Naive thymus-derived CD8-positive, alpha-beta T cell (primary cell): ENCODE data around the gene PEX5L. TPM values are rescaled to one million over a fixed set of nuclear protein-coding genes. Genes with fewer than 3 reads are reported as not detected.

Experiments used
- ATAC-seq, 2 donors: fragments of 150-1000 bp; cut with Tn5 transposase in 1 of 2; sonication (Bioruptor Pico), chemical (Tn5 transposase) in 1 of 2; 1 replicate in 1 of 2; 2 replicates in 1 of 2; pipeline ENCODE4 v1.10.0; 2021; ENCODE audit warnings: mild to moderate bottlenecking in 2 of 2, moderate library complexity in 2 of 2
- POLR2A ChIA-PET: fragments of 350-600 bp; sonication (Branson Sonifier 250); formaldehyde crosslinking; loops from one replicate; lab custom pipeline; 2021; ENCODE audit warnings: antibody characterized with exemption; lab: Charles Lee
- DNase-seq, 10 donors: peaks; one replicate each; pipeline versions ENCODE4 v3.0.0 to v3.0.0-alpha.2; 2020 to 2022
- H3K27ac Mint-ChIP-seq, 10 donors: one replicate each; pipeline ENCODE4 v1.8.0; 2020 to 2022; ENCODE audit warnings: mild to moderate bottlenecking in 10 of 10, mixed read lengths in 10 of 10, moderate library complexity in 4 of 10, inconsistent platforms in 1 of 10
- H3K27me3 Mint-ChIP-seq, 5 donors: one replicate each; pipeline ENCODE4 v1.8.0; 2021 to 2022; ENCODE audit warnings: mixed read lengths in 5 of 5
- H3K36me3 Mint-ChIP-seq, 3 donors: one replicate each; pipeline ENCODE4 v1.8.0; 2020 to 2022; ENCODE audit warnings: mixed read lengths in 3 of 3, mild to moderate bottlenecking in 2 of 3, inconsistent platforms in 1 of 3
- H3K4me1 Mint-ChIP-seq, 4 donors: one replicate each; pipeline ENCODE4 v1.8.0; 2021 to 2022; ENCODE audit warnings: mixed read lengths in 4 of 4
- H3K4me3 Mint-ChIP-seq, 10 donors: one replicate each; pipeline ENCODE4 v1.8.0; 2020 to 2022; ENCODE audit warnings: mild to moderate bottlenecking in 10 of 10, mixed read lengths in 10 of 10, moderate library complexity in 6 of 10, inconsistent platforms in 1 of 10
- H3K9me3 Mint-ChIP-seq, 9 donors: one replicate each; pipeline ENCODE4 v1.8.0; 2020 to 2022; ENCODE audit warnings: mixed read lengths in 9 of 9, mild to moderate bottlenecking in 3 of 9, inconsistent platforms in 1 of 9, moderate library complexity in 1 of 9
- polyA plus RNA-seq, 3 donors: library from polyadenylated mRNA; unstranded; fragments of 300-500 nt; fragmentation: Illumina TruSeq; gene quantifications; one replicate each; pipeline ENCODE4 v1.2.3, GENCODE V29; 2021
- total RNA-seq, 8 experiments: library from RNA in 2 of 8; stranded (reverse) in 2 of 8; gene quantifications; one replicate each; pipeline ENCODE4 v1.2.3 and lab custom pipeline; 2021 to 2026

PEX5L gene, protein sequence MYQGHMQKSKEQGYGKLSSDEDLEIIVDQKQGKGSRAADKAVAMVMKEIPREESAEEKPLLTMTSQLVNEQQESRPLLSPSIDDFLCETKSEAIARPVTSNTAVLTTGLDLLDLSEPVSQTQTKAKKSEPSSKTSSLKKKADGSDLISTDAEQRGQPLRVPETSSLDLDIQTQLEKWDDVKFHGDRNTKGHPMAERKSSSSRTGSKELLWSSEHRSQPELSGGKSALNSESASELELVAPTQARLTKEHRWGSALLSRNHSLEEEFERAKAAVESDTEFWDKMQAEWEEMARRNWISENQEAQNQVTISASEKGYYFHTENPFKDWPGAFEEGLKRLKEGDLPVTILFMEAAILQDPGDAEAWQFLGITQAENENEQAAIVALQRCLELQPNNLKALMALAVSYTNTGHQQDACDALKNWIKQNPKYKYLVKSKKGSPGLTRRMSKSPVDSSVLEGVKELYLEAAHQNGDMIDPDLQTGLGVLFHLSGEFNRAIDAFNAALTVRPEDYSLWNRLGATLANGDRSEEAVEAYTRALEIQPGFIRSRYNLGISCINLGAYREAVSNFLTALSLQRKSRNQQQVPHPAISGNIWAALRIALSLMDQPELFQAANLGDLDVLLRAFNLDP
- total RNA-seq (not detected), polyA plus RNA-seq (under 1 TPM in 2 of 3 donors, not detected in 1; 0.03 to 0.26 TPM), total RNA-seq (lab: John Stamatoyannopoulos, UW) (0 to 0.06 (median 0) reads per million in 6 experiments)

DNA sequence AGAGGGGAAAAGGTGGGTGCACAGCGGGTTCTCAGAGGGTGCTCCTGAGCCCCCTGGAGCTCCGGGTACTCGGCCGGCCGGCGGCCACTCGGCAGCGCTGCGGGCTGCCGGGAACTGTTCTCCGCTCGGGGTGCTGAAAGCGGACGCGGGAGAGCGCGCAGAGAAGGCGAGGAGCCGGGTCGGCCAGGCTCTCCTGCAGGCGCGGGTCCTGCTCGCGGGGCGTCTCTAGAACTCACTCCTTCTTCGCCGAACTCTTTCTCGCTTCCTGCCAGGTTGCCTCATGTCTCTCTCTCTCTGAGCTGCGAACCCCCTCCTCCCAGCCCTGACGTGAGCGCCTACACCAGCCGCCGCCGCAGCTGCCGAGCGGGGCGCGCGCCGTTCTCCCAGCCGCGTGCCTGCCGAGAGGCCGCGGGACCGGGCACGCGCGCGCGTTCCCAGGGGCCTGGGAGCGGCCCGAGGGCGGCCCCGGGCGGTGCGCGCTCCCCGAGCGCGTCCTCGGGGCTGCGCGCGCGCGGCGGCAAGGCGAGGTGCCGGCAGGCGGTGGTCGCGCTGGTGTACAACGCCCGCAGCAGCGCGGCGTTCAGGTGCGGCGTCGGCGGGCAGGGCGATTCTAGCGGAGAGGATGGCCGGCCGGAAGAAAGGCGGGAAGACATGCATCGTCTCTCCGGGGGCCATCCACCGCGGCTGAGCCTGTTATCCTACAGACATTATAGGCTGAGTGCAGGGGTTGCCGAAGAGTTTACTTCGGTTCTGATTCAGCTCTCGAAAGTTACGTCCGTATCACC is at the start of gene PEX5L:
Gene PEX5L, minus strand, starts transcription at position 267 of the 785 bp plus-strand sequence. CDS start 338 bp downstream, outside the sequence.
- DNase-seq (peak in 6 of 10 donors; percentile 0 to 23 (median 12)), ATAC-seq (peak; percentile 20 to 49)
- Mint-ChIP-seq H3K36me3 (peaks cover 0 to 4% (median 0%) of the 10 kb centered on the region in 3 donors), H3K4me1 (peaks cover 6 to 19% (median 12%) of the 10 kb centered on the region in 4 donors), H3K9me3 (peaks cover 0 to 9% (median 0%) of the 10 kb centered on the region in 9 donors), H3K27ac (no peak within 1 kb of the TSS), H3K4me3 (peak within 1 kb of the TSS; percentile 4 to 83 (median 72)), H3K27me3 (peaks cover 45 to 87% (median 46%) of the 10 kb centered on the region in 5 donors)
- POLR2A ChIA-PET = no interaction called here

DNA sequence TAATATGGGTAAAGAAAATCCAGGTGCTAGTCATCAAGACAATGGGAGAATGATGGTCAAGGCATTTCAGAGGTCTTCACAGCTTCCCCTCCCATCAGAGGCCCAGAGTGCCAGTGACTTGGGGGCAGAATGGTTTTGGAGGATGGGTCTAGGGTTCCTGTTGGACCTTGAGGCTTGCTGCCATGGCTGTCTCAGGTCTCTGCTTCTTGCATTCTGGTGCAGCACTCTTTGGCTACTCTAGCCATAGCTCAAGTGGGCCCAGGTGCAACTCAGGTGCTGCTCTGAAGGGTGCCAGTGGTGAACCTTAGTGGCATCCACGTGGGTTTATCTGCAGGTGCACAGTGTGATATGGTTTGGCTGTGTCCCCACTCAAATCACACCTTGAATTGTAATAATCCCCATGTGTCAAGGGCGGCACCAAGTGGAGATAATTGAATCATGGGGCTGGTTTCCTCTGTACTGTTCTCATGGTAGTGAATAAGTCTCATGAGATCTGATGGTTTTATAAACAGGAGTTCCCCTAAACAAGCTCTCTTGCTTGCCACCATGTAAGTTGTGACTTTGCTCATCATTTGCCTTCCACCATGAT is 48.5 kb upstream of the PEX5L start:
- H3K9me3 Mint-ChIP-seq = peaks cover 0 to 12% (median 2%) of the 10 kb centered on the region in 9 donors
- ATAC-seq = no peak
- H3K4me3 Mint-ChIP-seq = no peak overlapping the region
- H3K27ac Mint-ChIP-seq = no peak overlapping the region
- H3K36me3 Mint-ChIP-seq = no peaks in the 10 kb centered on the region
- no peaks in the 10 kb centered on the region for H3K4me1 Mint-ChIP-seq
- POLR2A ChIA-PET = no interaction called here
- H3K27me3 Mint-ChIP-seq = no peaks in the 10 kb centered on the region
- no peak for DNase-seq

DNA sequence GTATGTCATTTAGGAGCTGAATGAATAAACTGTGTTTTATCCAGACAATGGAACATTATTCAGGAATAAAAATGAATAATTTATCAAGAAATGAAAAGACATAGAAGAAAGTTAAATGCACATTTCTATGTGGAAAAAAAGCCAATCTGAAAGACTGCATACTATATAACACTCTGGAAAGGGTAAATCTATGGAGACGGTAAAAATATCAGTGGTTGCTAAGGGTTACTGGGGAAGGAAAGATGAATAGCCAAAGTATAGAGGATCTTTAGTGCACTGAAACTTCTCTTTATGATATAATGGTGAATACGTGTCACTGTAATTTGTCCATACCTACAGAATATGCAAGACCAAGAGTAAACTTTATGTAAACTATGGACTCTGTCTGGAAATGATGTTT is 46.0 kb upstream of the PEX5L start:
- no peak overlapping the region for H3K27ac Mint-ChIP-seq
- no peaks in the 10 kb centered on the region for H3K27me3 Mint-ChIP-seq
- DNase-seq = no peak
- H3K4me3 Mint-ChIP-seq = no peak overlapping the region
- peaks cover 0 to 3% (median 2%) of the 10 kb centered on the region in 9 donors for H3K9me3 Mint-ChIP-seq
- POLR2A ChIA-PET = no interaction called here
- no peak for ATAC-seq
- no peaks in the 10 kb centered on the region for H3K36me3 Mint-ChIP-seq
- no peaks in the 10 kb centered on the region for H3K4me1 Mint-ChIP-seq

DNA sequence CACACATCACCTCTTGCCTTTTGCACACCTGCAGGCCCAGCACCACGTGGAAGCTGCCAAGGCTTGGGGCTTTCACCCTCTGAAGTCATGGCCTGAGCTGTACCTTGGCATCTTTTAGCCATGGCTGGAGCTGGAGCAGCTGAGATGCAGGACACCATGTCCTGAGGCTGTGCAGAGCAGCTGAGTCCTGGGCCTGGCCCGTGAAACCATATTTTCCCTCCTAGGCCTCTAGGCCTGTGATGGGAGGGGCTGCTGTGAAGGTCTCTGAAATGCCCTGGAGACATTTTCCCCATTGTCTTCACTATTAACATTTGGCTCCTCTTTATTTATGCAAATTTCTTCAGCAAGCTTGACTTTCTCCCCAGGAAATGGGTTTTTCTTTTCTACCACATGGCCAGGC is 41.9 kb upstream of the PEX5L start:
- Mint-ChIP-seq H3K27me3 (peaks cover 0 to 14% (median 3%) of the 10 kb centered on the region in 5 donors), H3K4me1 (no peaks in the 10 kb centered on the region), H3K36me3 (no peaks in the 10 kb centered on the region), H3K4me3 (no peak overlapping the region), H3K9me3 (peaks cover 0 to 7% (median 0%) of the 10 kb centered on the region in 9 donors), H3K27ac (no peak overlapping the region)
- no peak for DNase-seq
- ATAC-seq = no peak
- POLR2A ChIA-PET = no interaction called here

DNA sequence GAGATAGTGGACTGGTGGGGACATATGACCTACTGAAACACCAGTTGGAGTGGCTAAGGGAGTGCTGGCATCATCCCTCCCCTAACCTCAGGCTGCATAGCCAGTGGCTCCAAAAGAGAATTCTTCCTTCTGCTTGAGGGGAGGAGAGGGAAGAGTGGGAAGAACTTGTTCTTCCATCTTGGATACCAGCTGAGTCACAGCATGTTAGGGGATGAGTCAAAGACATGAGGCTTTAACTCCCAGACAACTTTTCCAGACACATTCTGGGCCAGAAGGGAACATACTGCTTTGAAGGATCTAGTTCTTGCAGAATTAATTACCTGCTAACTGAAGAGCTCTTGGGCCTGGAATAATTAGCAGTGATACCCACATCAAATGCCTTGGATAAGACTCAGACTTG is 36.8 kb upstream of the PEX5L start:
- H3K4me3 Mint-ChIP-seq = no peak overlapping the region
- H3K4me1 Mint-ChIP-seq = peaks cover 0 to 1% (median 0%) of the 10 kb centered on the region in 4 donors
- DNase-seq (no peak), ATAC-seq (no peak)
- POLR2A ChIA-PET = no interaction called here
- peaks cover 0 to 14% (median 3%) of the 10 kb centered on the region in 5 donors for H3K27me3 Mint-ChIP-seq
- no peak overlapping the region for H3K27ac Mint-ChIP-seq
- no peaks in the 10 kb centered on the region for H3K36me3 Mint-ChIP-seq
- H3K9me3 Mint-ChIP-seq = peaks cover 0 to 7% (median 0%) of the 10 kb centered on the region in 9 donors

DNA sequence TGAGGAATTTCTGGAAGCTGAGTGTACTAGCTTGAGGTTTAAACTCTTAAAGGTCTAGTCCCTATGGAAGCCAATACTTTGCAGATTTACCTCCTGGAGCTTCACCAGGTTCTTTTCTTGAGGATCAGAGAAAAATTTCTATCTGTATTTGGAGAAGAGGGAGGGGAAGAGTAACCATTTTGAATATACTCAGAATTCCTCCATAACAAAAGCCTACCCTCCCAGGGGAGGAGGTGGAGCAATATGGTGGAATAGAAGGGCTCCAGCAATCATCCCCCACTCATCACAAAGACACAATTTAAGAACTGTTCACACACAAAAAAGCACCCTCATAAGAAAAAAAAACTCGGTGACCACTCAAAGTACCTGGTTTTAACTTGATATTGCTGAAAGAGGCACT is 36.0 kb upstream of the PEX5L start:
- Mint-ChIP-seq H3K4me3 (no peak overlapping the region), H3K36me3 (no peaks in the 10 kb centered on the region), H3K27me3 (peaks cover 0 to 18% (median 3%) of the 10 kb centered on the region in 5 donors), H3K9me3 (peaks cover 0 to 5% (median 0%) of the 10 kb centered on the region in 9 donors), H3K27ac (no peak overlapping the region), H3K4me1 (peaks cover 0 to 1% (median 0%) of the 10 kb centered on the region in 4 donors)
- ATAC-seq (no peak), DNase-seq (no peak)
- POLR2A ChIA-PET = no interaction called here

DNA sequence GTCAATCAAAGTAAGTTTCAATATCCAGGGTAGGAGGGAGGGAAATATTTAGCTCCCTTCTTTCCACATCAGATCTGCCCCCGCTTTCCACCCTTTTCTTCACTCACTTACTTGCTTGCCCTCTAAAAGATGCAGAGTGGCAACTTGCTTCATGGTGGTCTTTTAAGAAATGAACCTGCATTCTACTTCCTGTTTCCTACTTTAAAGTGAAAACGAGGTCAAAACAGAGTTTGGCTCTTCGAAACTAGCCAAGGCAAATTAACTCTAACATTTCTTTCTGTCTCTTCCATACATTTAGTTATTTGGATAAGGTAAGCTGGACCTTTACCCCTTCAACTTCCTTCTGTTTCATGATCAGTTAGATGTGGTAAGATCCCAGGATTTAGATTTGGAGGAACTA is 34.2 kb upstream of the PEX5L start:
- H3K9me3 Mint-ChIP-seq = peaks cover 0 to 2% (median 0%) of the 10 kb centered on the region in 9 donors
- no peaks in the 10 kb centered on the region for H3K36me3 Mint-ChIP-seq
- ATAC-seq = no peak
- POLR2A ChIA-PET = no interaction called here
- no peak overlapping the region for H3K27ac Mint-ChIP-seq
- DNase-seq = no peak
- H3K4me3 Mint-ChIP-seq = no peak overlapping the region
- peaks cover 0 to 1% (median 0%) of the 10 kb centered on the region in 4 donors for H3K4me1 Mint-ChIP-seq
- H3K27me3 Mint-ChIP-seq = peaks cover 0 to 14% (median 3%) of the 10 kb centered on the region in 5 donors

DNA sequence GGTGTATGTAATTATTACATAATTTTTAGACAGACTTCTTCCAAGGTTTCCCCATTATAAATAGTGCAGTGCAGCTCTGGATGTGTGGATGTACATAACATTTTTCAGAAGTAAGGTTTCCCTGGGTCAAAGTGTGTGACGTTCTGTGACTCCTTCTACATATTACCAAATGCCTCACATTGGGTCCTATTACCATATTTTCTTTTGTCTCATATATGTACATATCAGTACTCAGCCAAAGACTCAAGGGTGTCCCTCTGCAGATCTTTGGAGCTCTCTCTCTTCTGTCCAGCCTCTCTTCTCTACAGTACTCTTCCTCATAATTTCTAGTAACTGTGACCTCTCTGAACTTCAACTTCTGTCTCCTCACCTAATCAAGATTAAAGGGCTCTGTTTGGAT is 31.3 kb upstream of the PEX5L start:
- H3K27me3 Mint-ChIP-seq = peaks cover 0 to 14% (median 0%) of the 10 kb centered on the region in 5 donors
- no peak overlapping the region for H3K4me3 Mint-ChIP-seq
- peaks cover 0 to 1% (median 0%) of the 10 kb centered on the region in 4 donors for H3K4me1 Mint-ChIP-seq
- POLR2A ChIA-PET = no interaction called here
- DNase-seq (no peak), ATAC-seq (no peak)
- H3K36me3 Mint-ChIP-seq = no peaks in the 10 kb centered on the region
- H3K9me3 Mint-ChIP-seq = peaks cover 0 to 2% (median 0%) of the 10 kb centered on the region in 9 donors
- H3K27ac Mint-ChIP-seq = no peak overlapping the region

DNA sequence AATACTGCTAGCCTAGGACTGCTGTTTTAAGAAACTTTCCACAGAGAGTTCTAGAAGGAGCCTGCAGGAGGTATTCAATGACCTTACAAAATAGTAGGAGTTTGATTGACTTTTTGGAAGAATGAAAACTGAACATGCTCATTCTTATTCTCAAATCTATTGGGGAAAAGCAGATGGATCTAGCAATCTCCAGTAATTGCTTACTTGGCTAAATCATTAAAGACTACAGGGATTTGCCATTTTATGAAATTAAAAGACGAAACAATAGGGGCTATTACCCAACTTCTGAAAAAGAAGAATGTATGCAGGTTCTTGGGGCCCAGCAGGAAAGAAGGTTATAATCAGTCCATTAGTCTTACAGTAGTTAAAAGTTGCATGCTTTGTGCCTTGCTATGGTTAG is 29.9 kb upstream of the PEX5L start:
- peaks cover 0 to 1% (median 0%) of the 10 kb centered on the region in 4 donors for H3K4me1 Mint-ChIP-seq
- no peak overlapping the region for H3K27ac Mint-ChIP-seq
- POLR2A ChIA-PET = no interaction called here
- ATAC-seq = no peak
- H3K27me3 Mint-ChIP-seq = peaks cover 0 to 14% (median 0%) of the 10 kb centered on the region in 5 donors
- peaks cover 0 to 2% (median 0%) of the 10 kb centered on the region in 9 donors for H3K9me3 Mint-ChIP-seq
- no peak for DNase-seq
- no peak overlapping the region for H3K4me3 Mint-ChIP-seq
- H3K36me3 Mint-ChIP-seq = no peaks in the 10 kb centered on the region

DNA sequence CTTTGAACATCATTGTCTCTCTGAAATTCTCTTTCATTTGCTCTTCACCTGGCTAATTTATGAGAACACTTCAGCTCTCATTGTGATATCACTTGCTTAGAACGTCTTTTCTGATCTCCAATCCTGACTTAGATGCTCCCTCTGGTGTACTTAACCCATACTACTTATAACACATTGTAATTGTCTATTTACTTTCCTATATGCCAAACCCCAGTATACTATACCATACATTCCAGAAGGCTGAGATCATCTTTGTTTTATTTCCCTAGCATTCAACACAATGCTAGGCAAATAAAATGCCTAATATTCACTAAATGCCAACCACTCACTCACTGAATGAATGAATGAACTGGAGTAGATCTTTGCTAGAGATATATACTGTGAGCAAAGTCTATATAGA is 27.0 kb upstream of the PEX5L start:
- no peaks in the 10 kb centered on the region for H3K4me1 Mint-ChIP-seq
- POLR2A ChIA-PET = no interaction called here
- H3K36me3 Mint-ChIP-seq = no peaks in the 10 kb centered on the region
- no peak for DNase-seq
- ATAC-seq = no peak
- no peak overlapping the region for H3K4me3 Mint-ChIP-seq
- no peak overlapping the region for H3K27ac Mint-ChIP-seq
- H3K9me3 Mint-ChIP-seq = no peaks in the 10 kb centered on the region
- H3K27me3 Mint-ChIP-seq = peaks cover 0 to 8% (median 0%) of the 10 kb centered on the region in 5 donors

DNA sequence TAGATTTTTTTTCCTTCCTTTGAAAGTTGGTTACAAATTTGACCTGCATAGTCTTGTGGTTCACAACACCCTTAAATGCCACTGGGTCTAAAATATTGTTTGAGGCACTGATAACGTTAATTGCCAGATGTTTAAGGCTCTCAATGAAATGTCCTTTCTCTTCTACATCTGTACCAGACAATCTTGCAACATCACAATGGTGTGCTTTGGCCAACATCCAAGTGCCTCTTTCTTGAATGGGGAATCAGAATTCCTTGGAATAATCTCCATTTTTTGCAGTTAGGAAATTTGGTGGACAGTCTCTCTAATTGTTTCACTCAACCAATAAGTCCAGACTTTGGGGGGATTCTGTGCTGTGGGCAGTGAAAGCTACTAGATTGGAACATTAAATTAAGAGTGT is 26.0 kb upstream of the PEX5L start:
- POLR2A ChIA-PET = no interaction called here
- H3K27ac Mint-ChIP-seq = no peak overlapping the region
- no peaks in the 10 kb centered on the region for H3K27me3 Mint-ChIP-seq
- no peak overlapping the region for H3K4me3 Mint-ChIP-seq
- ATAC-seq (no peak), DNase-seq (no peak)
- H3K4me1 Mint-ChIP-seq = no peaks in the 10 kb centered on the region
- H3K9me3 Mint-ChIP-seq = no peaks in the 10 kb centered on the region
- no peaks in the 10 kb centered on the region for H3K36me3 Mint-ChIP-seq

DNA sequence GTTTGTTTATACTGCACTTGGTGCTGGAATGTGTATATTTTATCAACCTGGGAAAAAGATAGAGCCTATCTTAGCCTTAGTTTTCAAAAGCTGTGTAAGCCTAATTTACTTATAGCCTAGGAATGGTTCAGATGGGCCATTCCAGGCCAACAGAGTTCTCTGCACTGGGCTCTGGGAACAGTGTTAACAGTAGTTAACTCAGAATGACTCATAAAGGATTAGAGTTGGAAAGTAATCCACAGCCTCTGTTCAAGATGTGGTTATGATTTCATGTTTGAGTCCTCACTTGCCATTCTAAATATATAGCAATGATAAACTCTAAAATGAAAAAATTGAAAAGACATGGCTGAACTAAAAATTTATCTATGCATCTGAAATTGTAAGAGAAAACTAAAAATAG is 22.6 kb upstream of the PEX5L start:
- H3K27ac Mint-ChIP-seq = no peak overlapping the region
- POLR2A ChIA-PET = no interaction called here

More for the DNA sequence above, 22.6 kb upstream of the PEX5L start:
- Mint-ChIP-seq H3K9me3 (no peaks in the 10 kb centered on the region), H3K4me3 (no peak overlapping the region), H3K36me3 (no peaks in the 10 kb centered on the region), H3K4me1 (no peaks in the 10 kb centered on the region), H3K27me3 (peaks cover 0 to 3% (median 0%) of the 10 kb centered on the region in 5 donors)
- ATAC-seq (no peak), DNase-seq (no peak)
